IMR-90 (cell line): ENCODE measurements around the gene PPP1R14D. TPM values are rescaled to one million over a fixed set of nuclear protein-coding genes. Genes with fewer than 3 reads are reported as not detected.

Experiments used
- ATAC-seq: fragments of 200-7000 bp; cut with Tn5 transposase; 2 replicates; pipeline ENCODE4 v1.9.1; 2020; ENCODE audit warnings: low read depth, mild to moderate bottlenecking, moderate library complexity
- BruUV-seq: library from RNA; stranded (reverse); fragments of 400-500 nt; replicated peaks from 2 replicates; lab custom pipeline; 2021; lab: Mats Ljungman, UMichigan
- CTCF ChIA-PET: fragments of 300-600 bp; formaldehyde crosslinking; extraction: SDS; loops from one replicate; lab custom pipeline; 2021; ENCODE audit warnings: antibody characterized with exemption; lab: Yijun Ruan, JAX
- POLR2A ChIA-PET: fragments of 300-600 bp; sonication (Branson Sonifier 250); formaldehyde crosslinking; loops from one replicate; lab custom pipeline; 2022; ENCODE audit warnings: antibody characterized with exemption; ENCODE audit not compliant: unreplicated experiment; lab: Charles Lee
- DNase-seq: peaks from one replicate; pipeline ENCODE4 v3.0.0; 2013
- H2AFZ ChIP-seq: replicated peaks from 2 replicates; pipeline ENCODE3; 2013; ENCODE audit warnings: low read length, mild to moderate bottlenecking; ENCODE audit not compliant: poor library complexity
- H2AK5ac ChIP-seq: 2 replicates; pipeline ENCODE4 v1.6.1; 2013; ENCODE audit warnings: low read depth, low read length, inconsistent platforms
- H2AK9ac ChIP-seq: replicated peaks from 2 replicates; pipeline ENCODE3; 2013; ENCODE audit warnings: mild to moderate bottlenecking, low read depth, low read length, moderate library complexity; ENCODE audit not compliant: poor library complexity
- H2BK120ac ChIP-seq: 2 replicates; pipeline ENCODE4 v1.6.1; 2013; ENCODE audit warnings: low read depth, low read length, inconsistent platforms
- H2BK15ac ChIP-seq: 3 replicates; pipeline ENCODE4 v1.6.1; 2013; ENCODE audit warnings: low read depth, low read length, inconsistent platforms
- H2BK20ac ChIP-seq: 2 replicates; pipeline ENCODE4 v1.6.1; 2013; ENCODE audit warnings: low read depth, mild to moderate bottlenecking, inconsistent platforms, low read length, moderate library complexity
- H2BK5ac ChIP-seq: 2 replicates; pipeline ENCODE4 v1.6.1; 2013; ENCODE audit warnings: mild to moderate bottlenecking, low read depth, low read length, inconsistent platforms; ENCODE audit not compliant: poor library complexity, severe bottlenecking
- H3K14ac ChIP-seq: replicated peaks from 2 replicates; pipeline ENCODE4 v1.6.1; 2013; ENCODE audit warnings: low read depth, low read length, inconsistent platforms
- H3K18ac ChIP-seq: 2 replicates; pipeline ENCODE4 v1.6.1; 2013; ENCODE audit warnings: low read depth, low read length, control low read depth
- H3K23ac ChIP-seq: 2 replicates; pipeline ENCODE4 v1.6.1; 2013; ENCODE audit warnings: low read depth, low read length, inconsistent platforms
- H3K27ac ChIP-seq: 2 replicates; pipeline ENCODE4 v1.5.1; 2013; ENCODE audit warnings: mild to moderate bottlenecking, control low read depth, low read length; ENCODE audit not compliant: insufficient read depth
- H3K27me3 ChIP-seq: 2 replicates; pipeline ENCODE4 v1.6.1; 2013; ENCODE audit warnings: low read length; ENCODE audit not compliant: control insufficient read depth, insufficient read depth
- H3K36me3 ChIP-seq: 2 replicates; pipeline ENCODE4 v1.6.1; 2013; ENCODE audit warnings: low read length, mixed read lengths; ENCODE audit not compliant: control insufficient read depth, insufficient read depth
- H3K4ac ChIP-seq: 2 replicates; pipeline ENCODE4 v1.6.1; 2013; ENCODE audit warnings: low read depth, low read length, inconsistent platforms
- H3K4me1 ChIP-seq: 2 replicates; pipeline ENCODE4 v1.6.1; 2013; ENCODE audit warnings: low read length, mixed read lengths; ENCODE audit not compliant: control insufficient read depth, insufficient read depth
- H3K4me2 ChIP-seq: 2 replicates; pipeline ENCODE4 v1.6.1; 2013; ENCODE audit warnings: low read depth, mild to moderate bottlenecking, control low read depth, low read length, moderate library complexity
- H3K4me3 ChIP-seq: 2 replicates; pipeline ENCODE4 v1.5.1; 2013; ENCODE audit warnings: low read depth, mild to moderate bottlenecking, control low read depth, low read length, moderate library complexity; ENCODE audit not compliant: insufficient read depth
- H3K56ac ChIP-seq: 2 replicates; pipeline ENCODE4 v1.6.1; 2013; ENCODE audit warnings: low read length, inconsistent platforms; ENCODE audit not compliant: insufficient read depth; ENCODE audit errors: extremely low read depth
- H3K79me1 ChIP-seq, 2 experiments: 2 replicates each; pipeline ENCODE4 v1.6.1; 2013; ENCODE audit warnings: low read length in 2 of 2, inconsistent platforms in 1 of 2, low read depth in 1 of 2
- H3K9ac ChIP-seq: 2 replicates; pipeline ENCODE4 v1.6.1; 2013; ENCODE audit warnings: low read depth, low read length, control low read depth
- H3K9me1 ChIP-seq: 2 replicates; pipeline ENCODE4 v1.6.1; 2013; ENCODE audit warnings: low read length, inconsistent platforms; ENCODE audit not compliant: insufficient read depth
- H3K9me3 ChIP-seq: 2 replicates; pipeline ENCODE4 v1.6.1; 2013; ENCODE audit warnings: low read length; ENCODE audit not compliant: control insufficient read depth, insufficient read depth
- H4K20me1 ChIP-seq: 2 replicates; pipeline ENCODE4 v1.6.1; 2013; ENCODE audit warnings: low read length, inconsistent platforms; ENCODE audit not compliant: insufficient read depth
- H4K5ac ChIP-seq: 2 replicates; pipeline ENCODE4 v1.6.1; 2013; ENCODE audit warnings: mild to moderate bottlenecking, low read depth, low read length, control low read depth
- H4K8ac ChIP-seq, 2 experiments: 2 replicates each; pipeline ENCODE4 v1.6.1; 2013; ENCODE audit warnings: low read depth in 2 of 2, low read length in 2 of 2, control low read depth in 1 of 2, inconsistent platforms in 1 of 2
- H4K91ac ChIP-seq: 2 replicates; pipeline ENCODE4 v1.6.1; 2013; ENCODE audit warnings: low read depth, low read length, inconsistent platforms; ENCODE audit not compliant: insufficient read depth
- BHLHE40 ChIP-seq: fragments of 150-350 bp; IDR thresholded peaks from 2 replicates; pipeline ENCODE4 v1.6.1; 2016; ENCODE audit warnings: mild to moderate bottlenecking, low read depth, low read length
- CEBPB ChIP-seq: IDR thresholded peaks from 2 replicates; pipeline ENCODE4 v1.6.1; 2012; ENCODE audit warnings: low read depth, low read length, improper control_type of control experiment
- FOS ChIP-seq: fragments of 150-350 bp; IDR thresholded peaks from 2 replicates; pipeline ENCODE4 v1.6.1; 2016; ENCODE audit warnings: low read depth, low read length
- MAFK ChIP-seq: IDR thresholded peaks from 2 replicates; pipeline ENCODE4 v1.6.1; 2012; ENCODE audit warnings: low read depth, low read length, improper control_type of control experiment
- MAZ ChIP-seq: IDR thresholded peaks from 2 replicates; pipeline ENCODE4 v1.6.1; 2012; ENCODE audit warnings: low read depth, mild to moderate bottlenecking, low read length, improper control_type of control experiment, moderate library complexity, borderline replicate concordance
- MXI1 ChIP-seq: IDR thresholded peaks from 2 replicates; pipeline ENCODE4 v1.6.1; 2012; ENCODE audit warnings: low read depth, mild to moderate bottlenecking, low read length, moderate library complexity, borderline replicate concordance
- NFE2L2 ChIP-seq: fragments of 150-350 bp; IDR thresholded peaks from 2 replicates; pipeline ENCODE4 v1.6.1; 2016; ENCODE audit warnings: low read depth, mild to moderate bottlenecking, low read length
- RAD21 ChIP-seq: IDR thresholded peaks from 2 replicates; pipeline ENCODE4 v1.6.1; 2012; ENCODE audit warnings: low read length, improper control_type of control experiment
- RCOR1 ChIP-seq: IDR thresholded peaks from 2 replicates; pipeline ENCODE4 v1.6.1; 2012; ENCODE audit warnings: mild to moderate bottlenecking, low read length, improper control_type of control experiment; ENCODE audit not compliant: insufficient replicate concordance
- RFX5 ChIP-seq: IDR thresholded peaks from 2 replicates; pipeline ENCODE4 v1.8.0; 2012; ENCODE audit warnings: low read depth, mild to moderate bottlenecking, low read length, moderate library complexity
- SMC3 ChIP-seq: fragments of 150-350 bp; IDR thresholded peaks from 2 replicates; pipeline ENCODE4 v1.6.1; 2016; ENCODE audit warnings: low read depth, mild to moderate bottlenecking, antibody characterized with exemption, low read length, moderate library complexity
- WGBS, 2 experiments: methylation state at CpG; one replicate each; pipeline versions ENCODE4 v1.1.5 to v1.1.7; 2013; ENCODE audit warnings: missing lambda C conversion rate in 2 of 2; ENCODE audit not compliant: insufficient read length in 1 of 2; ENCODE audit errors: extremely low coverage in 2 of 2; 5-methylcytosine and 5-hydroxymethylcytosine counted together
- dilution Hi-C: fragments of 300-500 bp; cut with HindIII; formaldehyde crosslinking; loops from one replicate; pipeline ENCODE4 v1.14.3; 2018; ENCODE audit warnings: low sequenced_read_pairs; ENCODE audit not compliant: unreplicated experiment
- in situ Hi-C: fragments of 300-500 bp; cut with MboI; formaldehyde crosslinking; loops from 3 replicates; pipeline ENCODE4 v1.14.3; 2019; ENCODE audit warnings: low sequenced_read_pairs, inconsistent platforms, mixed read lengths
- intact Hi-C: fragments of 100-400 bp; cut with micrococcal nuclease; formaldehyde crosslinking; loops from 2 replicates; pipeline ENCODE4 v1.10.0; 2022
- polyA plus RNA-seq, 3 experiments: library from polyadenylated mRNA; depleted of rRNA; stranded (reverse); fragments of >200 nt; gene quantifications; 2 replicates each; pipeline ENCODE4 v1.2.3, GENCODE V29; 2012; ENCODE audit warnings: low replicate concordance in 1 of 3
- total RNA-seq: library from RNA; depleted of rRNA; stranded (reverse); fragments of >200 nt; gene quantifications from 2 replicates; pipeline ENCODE4 v1.2.3, GENCODE V29; 2012
- TF ChIP-seq, protein P1 (sequence below): fragments of 150-350 bp; IDR thresholded peaks from 2 replicates; pipeline ENCODE4 v1.6.1; 2017; ENCODE audit warnings: mild to moderate bottlenecking, antibody characterized with exemption, low read length, low read depth
- TF ChIP-seq, protein P2 (sequence below): fragments of 150-350 bp; IDR thresholded peaks from 2 replicates; pipeline ENCODE4 v1.6.1; 2016; ENCODE audit warnings: low read depth, mild to moderate bottlenecking, low read length, moderate library complexity, borderline replicate concordance

Gene PPP1R14D
- total and polyA plus RNA-seq, 2 of the 4 experiments (the other 2 are of a cell fraction), result not detected

DNA sequence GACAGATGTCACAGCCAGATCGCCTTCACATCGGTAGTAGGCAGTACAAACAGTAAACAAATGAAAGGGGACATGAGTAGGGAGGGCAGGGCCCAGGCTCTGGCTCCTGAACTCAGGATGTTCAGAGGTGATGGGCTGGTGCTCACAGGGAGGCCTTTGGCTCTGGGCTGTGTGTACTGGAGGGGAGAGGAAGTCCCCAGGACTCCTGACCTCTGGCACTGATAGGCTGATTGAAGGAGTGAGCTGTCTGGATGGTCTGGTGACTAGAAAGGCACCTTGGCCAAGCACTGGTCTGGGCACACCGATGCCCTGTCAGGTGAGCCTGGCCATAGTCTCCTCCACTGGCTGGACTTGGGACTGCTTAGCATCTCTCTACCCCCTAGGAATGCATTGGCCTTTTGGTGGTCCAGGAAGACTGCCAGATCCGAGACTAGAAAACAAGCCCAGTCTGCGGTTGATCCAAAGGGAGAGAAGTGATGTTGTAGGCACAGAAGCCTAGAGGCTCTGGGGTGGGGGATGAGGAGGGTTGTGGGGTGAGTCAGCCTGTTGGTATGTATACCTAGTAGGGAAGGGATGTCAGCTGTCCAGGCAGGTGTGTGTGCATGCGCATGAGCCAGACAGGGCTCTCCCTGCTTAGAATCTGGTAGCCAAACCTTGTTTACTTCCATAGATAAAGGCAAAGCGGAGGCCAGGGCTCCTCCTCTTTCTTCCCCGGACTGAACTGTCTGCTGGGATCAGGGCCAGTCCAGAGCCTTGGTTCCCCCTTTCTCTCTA is 17.2 kb upstream of the PPP1R14D start (continued):
- no peak for TF ChIP-seq CEBPB

DNA sequence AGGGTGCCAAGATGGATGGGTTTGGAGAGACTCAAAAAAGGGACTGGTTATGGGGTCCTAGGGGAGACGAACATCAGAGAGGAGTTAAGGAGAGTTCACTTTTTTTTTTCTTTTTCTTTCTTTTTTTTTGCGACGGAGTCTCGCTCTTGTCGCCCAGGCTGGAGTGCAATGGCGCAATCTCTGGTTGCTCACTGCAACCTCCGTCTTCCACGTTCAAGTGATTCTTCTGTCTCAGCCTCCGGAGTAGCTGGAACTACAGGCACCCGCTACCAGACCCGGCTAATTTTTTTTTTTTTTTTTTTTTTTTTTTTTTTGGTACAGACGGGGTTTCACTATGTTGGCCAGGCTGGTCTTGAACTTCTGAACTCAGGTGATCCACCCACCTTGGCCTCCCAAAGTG is 16.5 kb upstream of the PPP1R14D start:
- H3K9me1 ChIP-seq, result no peaks in the 10 kb centered on the region
- dilution Hi-C loops, result no loop called here
- no peak overlapping the region for H3K27ac ChIP-seq
- H2AK9ac ChIP-seq, result no peak overlapping the region
- H2AFZ ChIP-seq, result peak overlapping the region; percentile 86
- no peaks in the 10 kb centered on the region for H3K79me1 ChIP-seq
- H3K4me2 ChIP-seq, result peak overlapping the region; percentile 66
- no peak overlapping the region for H3K56ac ChIP-seq
- no peaks in the 10 kb centered on the region for H3K36me3 ChIP-seq
- in situ Hi-C loops, result no loop called here
- H3K14ac ChIP-seq, result no peak overlapping the region
- DNase-seq (no peak), ATAC-seq (no peak)
- no TSS peak for BruUV-seq
- no peak overlapping the region for H2BK20ac ChIP-seq
- no peak overlapping the region for H4K8ac ChIP-seq
- H2BK15ac ChIP-seq, result no peak overlapping the region
- no peak overlapping the region for H3K18ac ChIP-seq
- no peak overlapping the region for H4K5ac ChIP-seq
- H3K4me1 ChIP-seq, result 0 out of 2 replicates have a peak, but pooled peaks cover 3% of the 10 kb centered on the region
- H3K9me3 ChIP-seq, result no peaks in the 10 kb centered on the region
- H3K23ac ChIP-seq, result no peak overlapping the region
- H2AK5ac ChIP-seq, result no peak overlapping the region
- no peak overlapping the region for H4K91ac ChIP-seq
- H3K4ac ChIP-seq, result no peak overlapping the region
- peaks cover 5% of the 10 kb centered on the region; the same call in 1 of the 2 replicates for H4K20me1 ChIP-seq
- ChIA-PET CTCF (interaction anchor here (0.5 kb wide), 1 partner anchor 89 kb away, joined by 3 read pairs; no protein-coding TSS in a partner anchor), POLR2A (no interaction called here)
- H2BK120ac ChIP-seq, result no peak overlapping the region
- no peak overlapping the region for H2BK5ac ChIP-seq
- WGBS, 2 experiments, result 50% methylated on average over 2 of the region's 12 CpGs; no CpG with 5 or more reads in 1 of the 2 experiments
- intact Hi-C loops, result no loop called here
- no peak overlapping the region for H3K9ac ChIP-seq
- peak overlapping the region; percentile 26 for H3K4me3 ChIP-seq
- peaks cover 38% of the 10 kb centered on the region for H3K27me3 ChIP-seq
- TF ChIP-seq MXI1 (no peak), FOS (no peak), BHLHE40 (no peak), RCOR1 (no peak), NFE2L2 (no peak), MAZ (no peak), RFX5 (no peak), SMC3 (no peak), MAFK (no peak), RAD21 (no peak), CEBPB (no peak)
- TF ChIP-seq, protein P1, sequence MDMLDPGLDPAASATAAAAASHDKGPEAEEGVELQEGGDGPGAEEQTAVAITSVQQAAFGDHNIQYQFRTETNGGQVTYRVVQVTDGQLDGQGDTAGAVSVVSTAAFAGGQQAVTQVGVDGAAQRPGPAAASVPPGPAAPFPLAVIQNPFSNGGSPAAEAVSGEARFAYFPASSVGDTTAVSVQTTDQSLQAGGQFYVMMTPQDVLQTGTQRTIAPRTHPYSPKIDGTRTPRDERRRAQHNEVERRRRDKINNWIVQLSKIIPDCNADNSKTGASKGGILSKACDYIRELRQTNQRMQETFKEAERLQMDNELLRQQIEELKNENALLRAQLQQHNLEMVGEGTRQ, result no peak
- TF ChIP-seq, protein P2, sequence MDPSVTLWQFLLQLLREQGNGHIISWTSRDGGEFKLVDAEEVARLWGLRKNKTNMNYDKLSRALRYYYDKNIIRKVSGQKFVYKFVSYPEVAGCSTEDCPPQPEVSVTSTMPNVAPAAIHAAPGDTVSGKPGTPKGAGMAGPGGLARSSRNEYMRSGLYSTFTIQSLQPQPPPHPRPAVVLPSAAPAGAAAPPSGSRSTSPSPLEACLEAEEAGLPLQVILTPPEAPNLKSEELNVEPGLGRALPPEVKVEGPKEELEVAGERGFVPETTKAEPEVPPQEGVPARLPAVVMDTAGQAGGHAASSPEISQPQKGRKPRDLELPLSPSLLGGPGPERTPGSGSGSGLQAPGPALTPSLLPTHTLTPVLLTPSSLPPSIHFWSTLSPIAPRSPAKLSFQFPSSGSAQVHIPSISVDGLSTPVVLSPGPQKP, result no peak
